GM23338 (cell line): ENCODE measurements around the gene IL17RB. TPM values are rescaled to one million over a fixed set of nuclear protein-coding genes. Genes with fewer than 3 reads are reported as not detected.

Experiments
- EZH2 ChIP-seq: fragments of 200-600 bp; sonication (generic); IDR thresholded peaks from one replicate; pipeline ENCODE4 v1.8.0; 2017; ENCODE audit warnings: antibody characterized with exemption, mild to moderate bottlenecking, low read depth; ENCODE audit not compliant: unreplicated experiment
- EZH2phosphoT487 ChIP-seq: fragments of 200-600 bp; sonication (generic); IDR thresholded peaks from one replicate; pipeline ENCODE4 v1.8.1; 2018; ENCODE audit warnings: antibody characterized with exemption; ENCODE audit not compliant: unreplicated experiment
- POLR2AphosphoS5 ChIP-seq: IDR thresholded peaks from 2 replicates; pipeline ENCODE4 v1.6.1; 2016; ENCODE audit warnings: antibody characterized with exemption, low read depth
- STAT1 ChIP-seq: IDR thresholded peaks from one replicate; pipeline ENCODE4 v1.6.1; 2016; ENCODE audit warnings: antibody characterized with exemption; ENCODE audit not compliant: unreplicated experiment
- ZNF462 ChIP-seq: fragments of 250-450 bp; sonication (Bioruptor Pico); IDR thresholded peaks from 2 replicates; pipeline ENCODE4 v1.5.0; 2020; ENCODE audit warnings: mild to moderate bottlenecking, moderate library complexity
- polyA plus RNA-seq: library from polyadenylated mRNA; unstranded; fragments of >200 nt; fragmentation: Nextera tagmentation; extraction: Ambion mirVana; gene quantifications from 2 replicates; pipeline ENCODE4 v1.2.1, GENCODE V29; 2016
- total RNA-seq: library from RNA; depleted of rRNA; stranded (reverse); fragments of >200 nt; shearing (Covaris generic); gene quantifications from 2 replicates; pipeline ENCODE4 v1.2.3, GENCODE V29; 2014
- TF ChIP-seq, protein P1 (sequence below): IDR thresholded peaks from 2 replicates; pipeline ENCODE4 v1.6.1; 2016; ENCODE audit warnings: antibody characterized with exemption

IL17RB gene
- total and polyA plus RNA-seq, 2 experiments from 2014 or later = 5.7 to 6.9 TPM

- TF ChIP-seq STAT1 = no peak
- TF ChIP-seq EZH2phosphoT487 = no peak
- no peak for TF ChIP-seq ZNF462 (CRISPR knock-in tag)
- TF ChIP-seq, protein P1, sequence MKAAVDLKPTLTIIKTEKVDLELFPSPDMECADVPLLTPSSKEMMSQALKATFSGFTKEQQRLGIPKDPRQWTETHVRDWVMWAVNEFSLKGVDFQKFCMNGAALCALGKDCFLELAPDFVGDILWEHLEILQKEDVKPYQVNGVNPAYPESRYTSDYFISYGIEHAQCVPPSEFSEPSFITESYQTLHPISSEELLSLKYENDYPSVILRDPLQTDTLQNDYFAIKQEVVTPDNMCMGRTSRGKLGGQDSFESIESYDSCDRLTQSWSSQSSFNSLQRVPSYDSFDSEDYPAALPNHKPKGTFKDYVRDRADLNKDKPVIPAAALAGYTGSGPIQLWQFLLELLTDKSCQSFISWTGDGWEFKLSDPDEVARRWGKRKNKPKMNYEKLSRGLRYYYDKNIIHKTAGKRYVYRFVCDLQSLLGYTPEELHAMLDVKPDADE = no peak
- TF ChIP-seq EZH2 = no peak
- TF ChIP-seq POLR2AphosphoS5 = no peak
Measured at GRCh38 chr3:53818221-53819162, 27.9 kb upstream of the IL17RB start (continued).
